Lung (tissue), 12 donors: ENCODE data around the gene SLC35F3. TPM values are rescaled to one million over a fixed set of nuclear protein-coding genes. Genes with fewer than 3 reads are reported as not detected.

Source experiments
- ATAC-seq: fragments of 200-7000 bp; cut with Tn5 transposase; one replicate; pipeline ENCODE4 v1.9.1; 2020; ENCODE audit warnings: moderate number of reproducible peaks; ENCODE audit not compliant: insufficient read depth, low FRiP score
- DNase-seq, 3 donors: peaks; one replicate each; pipeline ENCODE4 v3.0.0-alpha.2; 2013 to 2017
- H3K27ac ChIP-seq, 2 donors: one replicate each; pipeline ENCODE4 v1.5.1; 2013; ENCODE audit warnings: mild to moderate bottlenecking in 2 of 2, moderate library complexity in 2 of 2, control low read depth in 1 of 2, inconsistent platforms in 1 of 2, low read depth in 1 of 2, low read length in 1 of 2
- H3K27me3 ChIP-seq, 3 donors: one replicate each; pipeline ENCODE4 v1.5.1; 2013; ENCODE audit warnings: low read length in 2 of 3; ENCODE audit not compliant: control insufficient read depth in 3 of 3, insufficient read depth in 3 of 3
- H3K36me3 ChIP-seq, 4 donors: one replicate each; pipeline ENCODE4 v1.5.1; 2013; ENCODE audit warnings: low read length in 4 of 4, mild to moderate bottlenecking in 1 of 4, moderate library complexity in 1 of 4; ENCODE audit not compliant: control insufficient read depth in 4 of 4, insufficient read depth in 4 of 4
- H3K4me1 ChIP-seq, 5 donors: one replicate each; pipeline ENCODE4 v1.5.1; 2013; ENCODE audit warnings: low read length in 5 of 5, mild to moderate bottlenecking in 2 of 5, moderate library complexity in 1 of 5; ENCODE audit not compliant: control insufficient read depth in 5 of 5, insufficient read depth in 5 of 5
- H3K4me3 ChIP-seq: one replicate; pipeline ENCODE4 v1.5.1; 2013; ENCODE audit warnings: mild to moderate bottlenecking, control low read depth, moderate library complexity
- H3K9ac ChIP-seq, 2 donors: one replicate each; pipeline ENCODE4 v1.5.1; 2013; ENCODE audit warnings: low read length in 2 of 2, control low read depth in 1 of 2; ENCODE audit not compliant: insufficient read depth in 1 of 2
- H3K9me3 ChIP-seq, 4 donors: one replicate each; pipeline ENCODE4 v1.5.1; 2013; ENCODE audit warnings: low read length in 3 of 4, mild to moderate bottlenecking in 1 of 4, moderate library complexity in 1 of 4; ENCODE audit not compliant: control insufficient read depth in 4 of 4, insufficient read depth in 3 of 4
- WGBS, 2 donors: extraction: QIAGEN DNeasy Blood & Tissue Kit; methylation state at CpG; one replicate each; pipeline ENCODE4 v1.1.7; 2013; 5-methylcytosine and 5-hydroxymethylcytosine counted together
- polyA plus RNA-seq, 2 donors: library from polyadenylated mRNA; stranded (reverse); fragments of 200-250 nt; gene quantifications; one replicate each; pipeline ENCODE4 v1.2.1, GENCODE V29; 2013
- total RNA-seq, 2 donors: library from RNA; depleted of rRNA in 1 of 2; stranded (reverse); fragments of >200 nt in 1 of 2; gene quantifications; one replicate each; pipeline ENCODE4 v1.2.1, GENCODE V29; 2014 to 2021
- TF ChIP-seq, protein P1 (sequence below): IDR thresholded peaks from 2 replicates; pipeline ENCODE4 v1.5.1; 2012; ENCODE audit warnings: mild to moderate bottlenecking; ENCODE audit errors: control extremely low read depth, extremely low read depth
- donor health status: control.
- donor health status: control.
- donor health status: Bipolar disorder and iron deficiency.
- donor health status: healthy.
- donor health status: DM: yes; HTN: yes; CAD: no.

Gene SLC35F3
- total and polyA plus RNA-seq, 4 donors: 0.09 to 1.4 (median 0.48) TPM

DNA sequence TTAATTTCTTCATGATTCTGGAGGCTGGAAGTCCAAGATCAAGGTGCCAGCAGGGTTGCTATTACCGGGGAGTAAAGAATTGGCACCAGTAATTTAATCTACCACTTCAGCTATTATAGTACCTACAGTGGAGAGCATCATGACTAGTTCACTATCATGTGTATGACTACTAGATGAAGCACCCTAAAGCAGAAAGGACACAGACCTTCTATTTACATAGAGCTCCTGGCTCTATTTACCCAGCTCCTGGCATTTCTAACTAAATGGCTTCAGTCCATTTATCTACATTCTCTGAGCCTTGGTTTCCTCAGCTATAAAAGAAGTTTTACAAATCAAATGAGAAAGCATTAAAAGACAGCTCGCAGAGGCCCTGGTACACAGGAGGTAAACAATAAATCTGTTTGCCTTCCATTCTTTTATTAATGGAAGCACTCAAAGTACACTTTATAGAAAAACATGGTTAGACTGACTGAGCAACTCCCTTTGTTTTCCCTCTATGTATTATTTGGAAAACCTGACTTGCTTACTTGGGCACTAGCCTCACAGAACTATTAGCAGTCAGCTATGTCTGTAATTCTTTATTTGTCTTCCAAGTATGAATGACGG lies 203.0 kb downstream of the SLC35F3 start:
- H3K4me1 ChIP-seq: peaks cover 0 to 1% (median 0%) of the 10 kb centered on the region in 5 donors
- H3K27me3 ChIP-seq: peaks cover 0 to 3% (median 0%) of the 10 kb centered on the region in 3 donors
- H3K9ac ChIP-seq: no peak overlapping the region
- 90 to 93% methylated on average over 3 of the region's 3 CpGs for WGBS, 2 donors
- H3K4me3 ChIP-seq: no peak overlapping the region
- no peak for DNase-seq
- no peak for ATAC-seq
- H3K9me3 ChIP-seq: no peaks in the 10 kb centered on the region
- H3K27ac ChIP-seq: no peak overlapping the region
- H3K36me3 ChIP-seq: no peaks in the 10 kb centered on the region
- TF ChIP-seq, protein P1, sequence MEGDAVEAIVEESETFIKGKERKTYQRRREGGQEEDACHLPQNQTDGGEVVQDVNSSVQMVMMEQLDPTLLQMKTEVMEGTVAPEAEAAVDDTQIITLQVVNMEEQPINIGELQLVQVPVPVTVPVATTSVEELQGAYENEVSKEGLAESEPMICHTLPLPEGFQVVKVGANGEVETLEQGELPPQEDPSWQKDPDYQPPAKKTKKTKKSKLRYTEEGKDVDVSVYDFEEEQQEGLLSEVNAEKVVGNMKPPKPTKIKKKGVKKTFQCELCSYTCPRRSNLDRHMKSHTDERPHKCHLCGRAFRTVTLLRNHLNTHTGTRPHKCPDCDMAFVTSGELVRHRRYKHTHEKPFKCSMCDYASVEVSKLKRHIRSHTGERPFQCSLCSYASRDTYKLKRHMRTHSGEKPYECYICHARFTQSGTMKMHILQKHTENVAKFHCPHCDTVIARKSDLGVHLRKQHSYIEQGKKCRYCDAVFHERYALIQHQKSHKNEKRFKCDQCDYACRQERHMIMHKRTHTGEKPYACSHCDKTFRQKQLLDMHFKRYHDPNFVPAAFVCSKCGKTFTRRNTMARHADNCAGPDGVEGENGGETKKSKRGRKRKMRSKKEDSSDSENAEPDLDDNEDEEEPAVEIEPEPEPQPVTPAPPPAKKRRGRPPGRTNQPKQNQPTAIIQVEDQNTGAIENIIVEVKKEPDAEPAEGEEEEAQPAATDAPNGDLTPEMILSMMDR: no peak

DNA sequence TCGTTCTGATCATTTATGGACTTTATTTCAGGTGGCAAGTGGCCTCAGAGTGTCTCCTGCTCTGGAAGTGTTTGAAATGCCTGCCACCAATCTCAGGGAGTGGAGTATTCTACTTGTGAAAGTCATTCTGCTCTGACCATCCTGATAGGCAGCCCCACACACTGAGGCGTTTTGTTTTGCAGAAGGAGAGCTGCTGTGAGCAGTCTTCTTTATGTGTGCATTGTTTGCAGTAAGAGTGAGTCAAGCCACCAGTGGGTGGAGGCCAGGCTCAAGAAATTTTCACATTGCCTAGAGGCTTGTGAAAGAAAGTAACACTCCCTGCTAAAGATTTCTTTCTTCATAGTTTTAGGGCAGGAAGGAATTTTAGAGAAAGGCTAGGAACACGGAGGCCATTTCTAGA lies 204.4 kb downstream of the SLC35F3 start:
- Histone ChIP-seq H3K4me3 (no peak overlapping the region), H3K27ac (no peak overlapping the region), H3K36me3 (no peaks in the 10 kb centered on the region), H3K9me3 (no peaks in the 10 kb centered on the region), H3K27me3 (peaks cover 0 to 5% (median 3%) of the 10 kb centered on the region in 3 donors), H3K4me1 (peaks cover 0 to 1% (median 0%) of the 10 kb centered on the region in 5 donors), H3K9ac (no peak overlapping the region)
- DNase-seq (no peak), ATAC-seq (no peak)
- TF ChIP-seq, protein P1: no peak
- WGBS, 2 donors: 79 to 88% methylated on average over 3 of the region's 3 CpGs

DNA sequence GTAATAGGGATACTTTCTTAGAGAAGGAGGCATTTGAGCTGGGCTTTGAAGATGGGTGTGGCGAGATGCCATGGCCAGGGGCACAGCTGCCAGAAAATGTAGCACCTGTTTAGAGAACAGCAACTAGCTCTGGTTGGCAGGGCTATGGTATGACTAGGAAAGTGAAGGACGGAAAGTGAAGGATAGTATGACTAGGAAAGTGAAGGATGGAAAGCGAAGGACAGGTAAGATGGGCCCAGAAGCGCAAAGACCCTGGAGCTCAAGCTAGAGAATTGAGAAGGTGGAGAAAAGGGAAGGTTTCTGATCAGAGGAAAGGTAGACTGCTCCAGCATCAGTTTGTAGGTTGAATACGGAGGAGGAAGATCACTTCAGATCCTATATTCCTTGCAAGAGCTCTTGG lies 205.4 kb downstream of the SLC35F3 start:
- H3K27ac ChIP-seq: no peak overlapping the region
- TF ChIP-seq, protein P1: no peak
- 87 to 95% methylated on average over 5 of the region's 5 CpGs for WGBS, 2 donors
- H3K9ac ChIP-seq: no peak overlapping the region
- H3K9me3 ChIP-seq: no peaks in the 10 kb centered on the region
- H3K4me1 ChIP-seq: peaks cover 0 to 2% (median 0%) of the 10 kb centered on the region in 5 donors
- DNase-seq (no peak), ATAC-seq (no peak)
- peaks cover 0 to 5% (median 3%) of the 10 kb centered on the region in 3 donors for H3K27me3 ChIP-seq
- H3K36me3 ChIP-seq: no peaks in the 10 kb centered on the region
- H3K4me3 ChIP-seq: no peak overlapping the region
